ENCODE measurements around the gene CNOT6. TPM values are rescaled to one million over a fixed set of nuclear protein-coding genes. Genes with fewer than 3 reads are reported as not detected.

The CNOT6 gene
- total RNA-seq, 1 experiment from 2014 or later, result 10.6 TPM

- BruUV-seq (replicated peaks), result no TSS peak
- Histone ChIP-seq H3F3A (ENCODE audit: low read length, unreplicated experiment) (no peaks in the 10 kb centered on the region), H3K4me3 (ENCODE audit: low read length) (no peak overlapping the region), H3K27ac (ENCODE audit: low read length) (no peak overlapping the region), H2AFZ (ENCODE audit: low read length) (no peak overlapping the region), H4K20me1 (ENCODE audit: low read length) (no peaks in the 10 kb centered on the region), H3K79me2 (ENCODE audit: low read length) (peaks cover 41% of the 10 kb centered on the region), H3K4me2 (ENCODE audit: low read length) (no peak overlapping the region), H3K9ac (ENCODE audit: low read length) (no peak overlapping the region), H3K4me1 (ENCODE audit: insufficient read depth, low read length) (no peaks in the 10 kb centered on the region), H3K9me3 (ENCODE audit: low read length) (no peaks in the 10 kb centered on the region), H3K36me3 (ENCODE audit: low read depth, low read length) (peaks cover 4% of the 10 kb centered on the region; the same call in 1 of the 2 replicates), H3K9me2 (replicated peaks; ENCODE audit: low read length) (no peaks in the 10 kb centered on the region), H3K27me3 (ENCODE audit: low read length) (no peaks in the 10 kb centered on the region)
- intact Hi-C loops (cut with micrococcal nuclease), result no loop called here
- POLR2A ChIA-PET (ENCODE audit: unreplicated experiment), result no interaction called here
- ATAC-seq (no peak), DNase-seq (no peak)
- CTCF ChIA-PET, result no interaction called here
- TF ChIP-seq CTCF (conservative IDR thresholded peaks at IDR 0.05; ENCODE audit: low read depth, low read length), result no peak
- no peak for TF ChIP-seq EZH2phosphoT487 (IDR thresholded peaks at IDR 0.05; ENCODE audit: borderline replicate concordance, low read length)
- TF ChIP-seq EZH2 (IDR thresholded peaks at IDR 0.05; ENCODE audit: low read length, unreplicated experiment), result no peak
Observed at GRCh38 chr5:180548563-180548962, 54.4 kb downstream of the CNOT6 start.

GRCh38 chr5:180553530-180553929 lies 59.4 kb downstream of the CNOT6 start:
- no peaks in the 10 kb centered on the region for H3K9me3 ChIP-seq (ENCODE audit: low read length)
- POLR2A ChIA-PET (ENCODE audit: unreplicated experiment), result no interaction called here
- no peak overlapping the region for H3K4me3 ChIP-seq (ENCODE audit: low read length)
- H2AFZ ChIP-seq (ENCODE audit: low read length), result no peak overlapping the region
- peaks cover 4% of the 10 kb centered on the region for H3K36me3 ChIP-seq (ENCODE audit: low read depth, low read length)
- H4K20me1 ChIP-seq (ENCODE audit: low read length), result no peaks in the 10 kb centered on the region
- no peak overlapping the region for H3K9ac ChIP-seq (ENCODE audit: low read length)
- TF ChIP-seq EZH2phosphoT487 (IDR thresholded peaks at IDR 0.05; ENCODE audit: borderline replicate concordance, low read length) (no peak), EZH2 (IDR thresholded peaks at IDR 0.05; ENCODE audit: low read length, unreplicated experiment) (no peak), CTCF (conservative IDR thresholded peaks at IDR 0.05; ENCODE audit: low read depth, low read length) (no peak)
- H3K4me1 ChIP-seq (ENCODE audit: insufficient read depth, low read length), result no peaks in the 10 kb centered on the region
- no peak overlapping the region for H3K27ac ChIP-seq (ENCODE audit: low read length)
- H3K79me2 ChIP-seq (ENCODE audit: low read length), result peaks cover 12% of the 10 kb centered on the region
- BruUV-seq (replicated peaks), result no TSS peak
- intact Hi-C loops (cut with micrococcal nuclease), result no loop called here
- CTCF ChIA-PET, result no interaction called here
- no peaks in the 10 kb centered on the region for H3K9me2 ChIP-seq (replicated peaks; ENCODE audit: low read length)
- no peaks in the 10 kb centered on the region for H3F3A ChIP-seq (ENCODE audit: low read length, unreplicated experiment)
- H3K27me3 ChIP-seq (ENCODE audit: low read length), result no peaks in the 10 kb centered on the region
- no peak overlapping the region for H3K4me2 ChIP-seq (ENCODE audit: low read length)
- no peak for DNase-seq
- ATAC-seq, result no peak

GRCh38 chr5:180555168-180555921 lies 61.2 kb downstream of the CNOT6 start:
- DNase-seq (no peak), ATAC-seq (no peak)
- Histone ChIP-seq H2AFZ (ENCODE audit: low read length) (no peak overlapping the region), H3K4me2 (ENCODE audit: low read length) (no peak overlapping the region), H3K9me2 (replicated peaks; ENCODE audit: low read length) (no peaks in the 10 kb centered on the region), H3K9ac (ENCODE audit: low read length) (no peak overlapping the region), H3K36me3 (ENCODE audit: low read depth, low read length) (peaks cover 4% of the 10 kb centered on the region), H4K20me1 (ENCODE audit: low read length) (no peaks in the 10 kb centered on the region), H3F3A (ENCODE audit: low read length, unreplicated experiment) (no peaks in the 10 kb centered on the region), H3K4me1 (ENCODE audit: insufficient read depth, low read length) (no peaks in the 10 kb centered on the region), H3K9me3 (ENCODE audit: low read length) (no peaks in the 10 kb centered on the region), H3K27ac (ENCODE audit: low read length) (no peak overlapping the region), H3K4me3 (ENCODE audit: low read length) (no peak overlapping the region), H3K79me2 (ENCODE audit: low read length) (peaks cover 16% of the 10 kb centered on the region), H3K27me3 (ENCODE audit: low read length) (no peaks in the 10 kb centered on the region)
- ChIA-PET CTCF (no interaction called here), POLR2A (ENCODE audit: unreplicated experiment) (no interaction called here)
- intact Hi-C loops (cut with micrococcal nuclease), result no loop called here
- TF ChIP-seq CTCF (conservative IDR thresholded peaks at IDR 0.05; ENCODE audit: low read depth, low read length) (no peak), EZH2 (IDR thresholded peaks at IDR 0.05; ENCODE audit: low read length, unreplicated experiment) (no peak), EZH2phosphoT487 (IDR thresholded peaks at IDR 0.05; ENCODE audit: borderline replicate concordance, low read length) (no peak)
- no TSS peak for BruUV-seq (replicated peaks)

Data from PC-3 (cell line).